SK-N-SH treated with all-trans-retinoic acid at 6 μM for 48 hours (cell line): ENCODE data around the gene SEMA4D.

Experiments
- ATAC-seq: fragments of 200-7000 bp; cut with Tn5 transposase; 3 replicates; pipeline ENCODE4 v1.9.1; 2020; ENCODE audit warnings: mild to moderate bottlenecking, moderate library complexity
- ARNTL ChIP-seq: fragments of 450-650 bp; formaldehyde crosslinking; IDR thresholded peaks from 2 replicates; pipeline ENCODE4 v1.5.0; 2020; ENCODE audit warnings: low read depth, mild to moderate bottlenecking, moderate library complexity, borderline replicate concordance
- BACH2 ChIP-seq: fragments of 250-450 bp; sonication (Bioruptor Pico); IDR thresholded peaks from 2 replicates; pipeline ENCODE4 v1.9.0; 2021; ENCODE audit warnings: mild to moderate bottlenecking, borderline replicate concordance
- CSDC2 ChIP-seq: fragments of 250-450 bp; sonication (Bioruptor Pico); IDR thresholded peaks from 2 replicates; pipeline ENCODE4 v1.5.0; 2020; ENCODE audit warnings: mild to moderate bottlenecking, moderate library complexity
- ESRRG ChIP-seq: fragments of 250-450 bp; sonication (Bioruptor Pico); IDR thresholded peaks from 2 replicates; pipeline ENCODE4 v1.6.1; 2021; ENCODE audit warnings: mild to moderate bottlenecking
- GLIS3 ChIP-seq: fragments of 250-450 bp; sonication (Bioruptor Pico); IDR thresholded peaks from 2 replicates; pipeline ENCODE4 v1.5.0; 2020; ENCODE audit warnings: mild to moderate bottlenecking, moderate library complexity
- ISL1 ChIP-seq: fragments of 250-450 bp; sonication (Bioruptor Pico); IDR thresholded peaks from 2 replicates; pipeline ENCODE4 v2.1.2; 2022; ENCODE audit warnings: mild to moderate bottlenecking, moderate library complexity
- OSR1 ChIP-seq: fragments of 250-450 bp; sonication (Bioruptor Pico); IDR thresholded peaks from 2 replicates; pipeline ENCODE4 v1.8.0; 2022; ENCODE audit warnings: moderate library complexity, mild to moderate bottlenecking, inconsistent platforms
- PPARA ChIP-seq: fragments of 250-450 bp; sonication (Bioruptor Pico); IDR thresholded peaks from 2 replicates; pipeline ENCODE4 v1.5.0; 2020; ENCODE audit warnings: mild to moderate bottlenecking, borderline replicate concordance
- RARB ChIP-seq: fragments of 250-450 bp; sonication (Bioruptor Pico); IDR thresholded peaks from 2 replicates; pipeline ENCODE4 v1.8.0; 2021; ENCODE audit warnings: mild to moderate bottlenecking, moderate library complexity
- SNAI2 ChIP-seq: fragments of 250-450 bp; sonication (Bioruptor Pico); IDR thresholded peaks from 2 replicates; pipeline ENCODE4 v1.5.0; 2020; ENCODE audit warnings: mild to moderate bottlenecking, moderate library complexity
- TCF4 ChIP-seq: fragments of 250-450 bp; sonication (Bioruptor Pico); IDR thresholded peaks from 2 replicates; pipeline ENCODE4 v1.8.0; 2021; ENCODE audit warnings: mild to moderate bottlenecking, moderate library complexity, borderline replicate concordance
- TOX ChIP-seq: fragments of 250-450 bp; sonication (Bioruptor Pico); IDR thresholded peaks from 2 replicates; pipeline ENCODE4 v1.8.0; 2021; ENCODE audit warnings: mild to moderate bottlenecking, moderate library complexity, borderline replicate concordance
- ZC3H10 ChIP-seq: fragments of 250-450 bp; sonication (Bioruptor Pico); IDR thresholded peaks from 2 replicates; pipeline ENCODE4 v1.5.1; 2021; ENCODE audit warnings: mild to moderate bottlenecking, moderate library complexity
- ZFP3 ChIP-seq: fragments of 250-450 bp; sonication (Bioruptor Pico); IDR thresholded peaks from 2 replicates; pipeline ENCODE4 v1.5.0; 2020; ENCODE audit warnings: mild to moderate bottlenecking, moderate library complexity
- ZFP30 ChIP-seq: fragments of 450-650 bp; formaldehyde crosslinking; IDR thresholded peaks from 2 replicates; pipeline ENCODE4 v1.5.0; 2022; ENCODE audit warnings: mild to moderate bottlenecking, moderate library complexity
- ZNF565 ChIP-seq: fragments of 450-650 bp; formaldehyde crosslinking; conservative IDR thresholded peaks from 2 replicates; pipeline ENCODE4 v1.5.0; 2020; ENCODE audit warnings: low read depth, mild to moderate bottlenecking, moderate library complexity
- ZNF70 ChIP-seq: fragments of 450-650 bp; formaldehyde crosslinking; IDR thresholded peaks from 2 replicates; pipeline ENCODE4 v1.5.0; 2020; ENCODE audit warnings: mild to moderate bottlenecking, moderate library complexity
- ZNF8 ChIP-seq: fragments of 450-650 bp; formaldehyde crosslinking; IDR thresholded peaks from 2 replicates; pipeline ENCODE4 v1.5.0; 2020; ENCODE audit warnings: mild to moderate bottlenecking, moderate library complexity
- TF ChIP-seq, protein P1 (sequence below): fragments of 250-450 bp; sonication (Bioruptor Pico); IDR thresholded peaks from 2 replicates; pipeline ENCODE4 v1.5.0; 2020; ENCODE audit warnings: mild to moderate bottlenecking, moderate library complexity
- TF ChIP-seq, protein P2 (sequence below): fragments of 250-450 bp; sonication (Bioruptor Pico); IDR thresholded peaks from 2 replicates; pipeline ENCODE4 v1.8.0; 2021; ENCODE audit warnings: low read depth, mild to moderate bottlenecking, moderate library complexity, borderline replicate concordance
- TF ChIP-seq, protein P3 (sequence below): fragments of 250-450 bp; sonication (Bioruptor Pico); IDR thresholded peaks from 2 replicates; pipeline ENCODE4 v1.5.1; 2020; ENCODE audit warnings: low read depth, mild to moderate bottlenecking, moderate library complexity
- TF ChIP-seq, protein P4 (sequence below): fragments of 250-450 bp; sonication (Bioruptor Pico); IDR thresholded peaks from 2 replicates; pipeline ENCODE4 v1.5.1; 2021; ENCODE audit warnings: mild to moderate bottlenecking, moderate library complexity
- TF ChIP-seq, protein P5 (sequence below): fragments of 250-450 bp; sonication (Bioruptor Pico); IDR thresholded peaks from 2 replicates; pipeline ENCODE4 v1.8.0; 2020; ENCODE audit warnings: mild to moderate bottlenecking, moderate library complexity, borderline replicate concordance

SEMA4D gene

DNA sequence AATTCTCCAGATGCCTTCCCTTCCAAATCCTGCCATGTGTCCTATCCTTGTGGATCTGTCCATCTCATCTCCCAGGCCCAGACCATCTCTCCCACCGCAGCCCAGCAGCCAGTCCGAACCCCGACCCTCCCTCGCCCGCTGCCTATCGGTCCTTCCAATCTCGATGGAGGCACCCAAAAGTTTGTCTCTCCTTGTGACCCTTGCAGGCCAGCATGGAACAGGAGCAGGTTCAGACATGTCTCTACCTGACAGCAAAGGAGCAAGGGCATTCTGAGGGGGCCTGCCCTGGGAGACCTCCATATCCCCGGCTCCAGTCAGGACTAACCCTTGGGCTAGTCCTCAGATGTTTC lies 51.0 kb downstream of the SEMA4D start:
- TF ChIP-seq BACH2 (CRISPR knock-in tag) (no peak), ESRRG (CRISPR knock-in tag) (no peak), TOX (CRISPR knock-in tag) (no peak), TCF4 (CRISPR knock-in tag) (no peak), PPARA (no peak), GLIS3 (CRISPR knock-in tag) (no peak), CSDC2 (no peak), ISL1 (CRISPR knock-in tag) (no peak), ZNF565 (CRISPR knock-in tag) (no peak), SNAI2 (CRISPR knock-in tag) (no peak), ZNF70 (CRISPR knock-in tag) (no peak), ARNTL (no peak), ZNF8 (CRISPR knock-in tag) (no peak), ZFP30 (no peak), ZC3H10 (CRISPR knock-in tag) (no peak)
- TF ChIP-seq, protein P1, sequence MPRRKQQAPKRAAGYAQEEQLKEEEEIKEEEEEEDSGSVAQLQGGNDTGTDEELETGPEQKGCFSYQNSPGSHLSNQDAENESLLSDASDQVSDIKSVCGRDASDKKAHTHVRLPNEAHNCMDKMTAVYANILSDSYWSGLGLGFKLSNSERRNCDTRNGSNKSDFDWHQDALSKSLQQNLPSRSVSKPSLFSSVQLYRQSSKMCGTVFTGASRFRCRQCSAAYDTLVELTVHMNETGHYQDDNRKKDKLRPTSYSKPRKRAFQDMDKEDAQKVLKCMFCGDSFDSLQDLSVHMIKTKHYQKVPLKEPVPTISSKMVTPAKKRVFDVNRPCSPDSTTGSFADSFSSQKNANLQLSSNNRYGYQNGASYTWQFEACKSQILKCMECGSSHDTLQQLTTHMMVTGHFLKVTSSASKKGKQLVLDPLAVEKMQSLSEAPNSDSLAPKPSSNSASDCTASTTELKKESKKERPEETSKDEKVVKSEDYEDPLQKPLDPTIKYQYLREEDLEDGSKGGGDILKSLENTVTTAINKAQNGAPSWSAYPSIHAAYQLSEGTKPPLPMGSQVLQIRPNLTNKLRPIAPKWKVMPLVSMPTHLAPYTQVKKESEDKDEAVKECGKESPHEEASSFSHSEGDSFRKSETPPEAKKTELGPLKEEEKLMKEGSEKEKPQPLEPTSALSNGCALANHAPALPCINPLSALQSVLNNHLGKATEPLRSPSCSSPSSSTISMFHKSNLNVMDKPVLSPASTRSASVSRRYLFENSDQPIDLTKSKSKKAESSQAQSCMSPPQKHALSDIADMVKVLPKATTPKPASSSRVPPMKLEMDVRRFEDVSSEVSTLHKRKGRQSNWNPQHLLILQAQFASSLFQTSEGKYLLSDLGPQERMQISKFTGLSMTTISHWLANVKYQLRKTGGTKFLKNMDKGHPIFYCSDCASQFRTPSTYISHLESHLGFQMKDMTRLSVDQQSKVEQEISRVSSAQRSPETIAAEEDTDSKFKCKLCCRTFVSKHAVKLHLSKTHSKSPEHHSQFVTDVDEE = no peak
- TF ChIP-seq, protein P2, sequence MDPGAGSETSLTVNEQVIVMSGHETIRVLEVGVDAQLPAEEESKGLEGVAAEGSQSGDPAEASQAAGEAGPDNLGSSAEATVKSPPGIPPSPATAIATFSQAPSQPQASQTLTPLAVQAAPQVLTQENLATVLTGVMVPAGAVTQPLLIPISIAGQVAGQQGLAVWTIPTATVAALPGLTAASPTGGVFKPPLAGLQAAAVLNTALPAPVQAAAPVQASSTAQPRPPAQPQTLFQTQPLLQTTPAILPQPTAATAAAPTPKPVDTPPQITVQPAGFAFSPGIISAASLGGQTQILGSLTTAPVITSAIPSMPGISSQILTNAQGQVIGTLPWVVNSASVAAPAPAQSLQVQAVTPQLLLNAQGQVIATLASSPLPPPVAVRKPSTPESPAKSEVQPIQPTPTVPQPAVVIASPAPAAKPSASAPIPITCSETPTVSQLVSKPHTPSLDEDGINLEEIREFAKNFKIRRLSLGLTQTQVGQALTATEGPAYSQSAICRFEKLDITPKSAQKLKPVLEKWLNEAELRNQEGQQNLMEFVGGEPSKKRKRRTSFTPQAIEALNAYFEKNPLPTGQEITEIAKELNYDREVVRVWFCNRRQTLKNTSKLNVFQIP (CRISPR knock-in tag) = no peak
- TF ChIP-seq, protein P3, sequence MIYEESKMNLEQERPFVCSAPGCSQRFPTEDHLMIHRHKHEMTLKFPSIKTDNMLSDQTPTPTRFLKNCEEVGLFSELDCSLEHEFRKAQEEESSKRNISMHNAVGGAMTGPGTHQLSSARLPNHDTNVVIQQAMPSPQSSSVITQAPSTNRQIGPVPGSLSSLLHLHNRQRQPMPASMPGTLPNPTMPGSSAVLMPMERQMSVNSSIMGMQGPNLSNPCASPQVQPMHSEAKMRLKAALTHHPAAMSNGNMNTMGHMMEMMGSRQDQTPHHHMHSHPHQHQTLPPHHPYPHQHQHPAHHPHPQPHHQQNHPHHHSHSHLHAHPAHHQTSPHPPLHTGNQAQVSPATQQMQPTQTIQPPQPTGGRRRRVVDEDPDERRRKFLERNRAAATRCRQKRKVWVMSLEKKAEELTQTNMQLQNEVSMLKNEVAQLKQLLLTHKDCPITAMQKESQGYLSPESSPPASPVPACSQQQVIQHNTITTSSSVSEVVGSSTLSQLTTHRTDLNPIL (CRISPR knock-in tag) = no peak
- TF ChIP-seq, protein P4, sequence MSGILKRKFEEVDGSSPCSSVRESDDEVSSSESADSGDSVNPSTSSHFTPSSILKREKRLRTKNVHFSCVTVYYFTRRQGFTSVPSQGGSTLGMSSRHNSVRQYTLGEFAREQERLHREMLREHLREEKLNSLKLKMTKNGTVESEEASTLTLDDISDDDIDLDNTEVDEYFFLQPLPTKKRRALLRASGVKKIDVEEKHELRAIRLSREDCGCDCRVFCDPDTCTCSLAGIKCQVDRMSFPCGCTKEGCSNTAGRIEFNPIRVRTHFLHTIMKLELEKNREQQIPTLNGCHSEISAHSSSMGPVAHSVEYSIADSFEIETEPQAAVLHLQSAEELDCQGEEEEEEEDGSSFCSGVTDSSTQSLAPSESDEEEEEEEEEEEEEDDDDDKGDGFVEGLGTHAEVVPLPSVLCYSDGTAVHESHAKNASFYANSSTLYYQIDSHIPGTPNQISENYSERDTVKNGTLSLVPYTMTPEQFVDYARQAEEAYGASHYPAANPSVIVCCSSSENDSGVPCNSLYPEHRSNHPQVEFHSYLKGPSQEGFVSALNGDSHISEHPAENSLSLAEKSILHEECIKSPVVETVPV (CRISPR knock-in tag) = no peak
- ATAC-seq = no peak

DNA sequence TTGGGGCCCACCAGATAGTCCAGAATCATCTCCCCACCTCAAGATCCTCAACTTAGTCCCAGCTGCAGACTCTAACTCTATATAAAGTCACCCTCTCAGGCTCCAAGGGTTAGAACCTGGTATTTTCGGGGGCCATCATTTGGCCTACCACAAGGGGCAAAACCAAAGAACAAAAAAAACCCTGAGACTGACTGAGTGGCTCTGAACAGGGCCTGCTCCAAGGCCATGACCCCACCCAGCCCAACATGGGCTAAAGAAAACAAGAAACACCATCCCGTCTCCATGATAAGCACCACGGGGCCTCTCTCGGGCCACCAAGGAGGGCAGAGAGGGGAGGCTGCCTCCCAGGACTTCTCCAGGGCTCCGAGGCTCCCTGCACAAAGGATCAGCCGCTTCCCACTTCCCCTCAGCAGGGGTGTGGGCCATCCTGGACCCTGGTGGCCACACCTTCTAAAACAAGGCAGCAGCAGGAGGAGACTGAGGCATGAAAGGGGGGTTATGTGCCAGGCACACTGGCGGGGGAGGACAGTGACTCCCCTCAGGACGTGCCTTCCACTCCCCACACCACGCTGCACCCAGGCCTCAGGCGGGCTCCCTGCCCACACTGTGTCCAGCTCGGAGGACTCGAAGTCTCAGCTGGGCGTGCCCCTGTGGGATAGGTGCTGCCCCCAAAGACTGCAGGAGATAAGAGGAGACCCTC lies 51.5 kb downstream of the SEMA4D start:
- no peak for ATAC-seq
- TF ChIP-seq TCF4 (CRISPR knock-in tag) = no peak
- no peak for TF ChIP-seq ZNF70 (CRISPR knock-in tag)
- TF ChIP-seq ZNF565 (CRISPR knock-in tag) = no peak
- no peak for TF ChIP-seq GLIS3 (CRISPR knock-in tag)

DNA sequence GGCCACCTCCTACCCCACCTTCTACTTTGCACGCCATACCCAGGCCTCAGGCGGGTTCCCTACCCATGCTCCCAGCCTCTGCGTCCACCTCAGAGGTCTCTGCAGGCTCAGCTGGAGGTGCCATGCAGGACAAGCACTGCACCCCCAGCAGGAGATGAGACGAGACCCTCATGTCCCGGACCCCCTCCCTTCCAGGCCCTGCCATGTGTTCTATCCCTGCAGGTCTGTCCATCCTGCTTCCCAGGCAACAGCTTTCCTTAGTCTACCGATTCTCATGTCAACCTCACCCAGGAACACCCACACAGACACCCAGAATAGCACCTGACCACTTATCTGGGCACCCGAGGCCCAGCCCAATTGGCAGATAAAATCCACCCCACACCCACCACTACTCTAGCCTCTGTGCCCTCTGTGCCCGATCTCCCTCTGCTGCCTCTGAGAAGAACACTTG lies 52.1 kb downstream of the SEMA4D start:
- ATAC-seq = no peak
- TF ChIP-seq TCF4 (CRISPR knock-in tag) (no peak), SNAI2 (CRISPR knock-in tag) (no peak), CSDC2 (no peak), OSR1 (CRISPR knock-in tag) (no peak), TOX (CRISPR knock-in tag) (no peak), ZFP3 (CRISPR knock-in tag) (no peak), ZNF70 (CRISPR knock-in tag) (no peak), GLIS3 (CRISPR knock-in tag) (no peak), RARB (CRISPR knock-in tag) (no peak), ZNF565 (CRISPR knock-in tag) (no peak), ZFP30 (no peak), PPARA (no peak), ESRRG (CRISPR knock-in tag) (no peak), ARNTL (no peak), ZC3H10 (CRISPR knock-in tag) (no peak), ISL1 (CRISPR knock-in tag) (no peak)
- TF ChIP-seq, protein P2 (CRISPR knock-in tag) = no peak
- TF ChIP-seq, protein P5, sequence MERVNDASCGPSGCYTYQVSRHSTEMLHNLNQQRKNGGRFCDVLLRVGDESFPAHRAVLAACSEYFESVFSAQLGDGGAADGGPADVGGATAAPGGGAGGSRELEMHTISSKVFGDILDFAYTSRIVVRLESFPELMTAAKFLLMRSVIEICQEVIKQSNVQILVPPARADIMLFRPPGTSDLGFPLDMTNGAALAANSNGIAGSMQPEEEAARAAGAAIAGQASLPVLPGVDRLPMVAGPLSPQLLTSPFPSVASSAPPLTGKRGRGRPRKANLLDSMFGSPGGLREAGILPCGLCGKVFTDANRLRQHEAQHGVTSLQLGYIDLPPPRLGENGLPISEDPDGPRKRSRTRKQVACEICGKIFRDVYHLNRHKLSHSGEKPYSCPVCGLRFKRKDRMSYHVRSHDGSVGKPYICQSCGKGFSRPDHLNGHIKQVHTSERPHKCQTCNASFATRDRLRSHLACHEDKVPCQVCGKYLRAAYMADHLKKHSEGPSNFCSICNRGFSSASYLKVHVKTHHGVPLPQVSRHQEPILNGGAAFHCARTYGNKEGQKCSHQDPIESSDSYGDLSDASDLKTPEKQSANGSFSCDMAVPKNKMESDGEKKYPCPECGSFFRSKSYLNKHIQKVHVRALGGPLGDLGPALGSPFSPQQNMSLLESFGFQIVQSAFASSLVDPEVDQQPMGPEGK = no peak
- TF ChIP-seq, protein P3 (CRISPR knock-in tag) = no peak
- TF ChIP-seq, all 23 proteins: peak for 0
